A549 (cell line): Measurements from ENCODE around the gene LAMA2. TPM values are rescaled to one million over a fixed set of nuclear protein-coding genes. Genes with fewer than 3 reads are reported as not detected.

Experiments used
- ATAC-seq, 2 experiments: fragments of 200-7000 bp in 1 of 2; fragments of >200 bp in 1 of 2; cut with Nextera tagmentation in 1 of 2; cut with Tn5 transposase in 1 of 2; 3 replicates each; pipeline versions ENCODE4 v1.8.0 to v1.9.1; 2018 to 2020; ENCODE audit warnings: mild to moderate bottlenecking in 1 of 2, moderate library complexity in 1 of 2
- CTCF ChIA-PET: fragments of 300-600 bp; sonication (Branson Sonifier 250); formaldehyde crosslinking; extraction: SDS; loops from one replicate; lab custom pipeline; 2021; ENCODE audit warnings: antibody characterized with exemption, inconsistent platforms; lab: Yijun Ruan, JAX
- POLR2A ChIA-PET: fragments of 350-600 bp; formaldehyde crosslinking; extraction: SDS; loops from one replicate; lab custom pipeline; 2021; ENCODE audit warnings: antibody characterized with exemption, inconsistent platforms; lab: Yijun Ruan, JAX
- DNase-seq, 2 experiments: peaks; one replicate each; pipeline versions ENCODE4 v3.0.0 to v3.0.0-alpha.2; 2011 to 2016; ENCODE audit warnings: low read depth in 1 of 2, low spot score in 1 of 2
- FAIRE-seq: peaks from 2 replicates; lab custom pipeline; 2011; peaks lifted over from hg19 to GRCh38; lab: Jason Lieb, UNC
- H3K27ac ChIP-seq, 2 experiments: fragments of >200 bp; sonication (Bioruptor Twin); formaldehyde crosslinking; 3 replicates each; pipeline ENCODE4 v1.5.1; 2016 to 2017
- H3K4me1 ChIP-seq: fragments of >200 bp; sonication (Bioruptor Twin); formaldehyde crosslinking; 3 replicates; pipeline ENCODE4 v1.6.1; 2016
- H3K4me2 ChIP-seq: fragments of >200 bp; sonication (Bioruptor Twin); formaldehyde crosslinking; 3 replicates; pipeline ENCODE4 v1.6.1; 2016
- H3K4me3 ChIP-seq: fragments of >200 bp; sonication (Bioruptor Twin); formaldehyde crosslinking; 3 replicates; pipeline ENCODE4 v1.5.1; 2016
- H3K9me3 ChIP-seq: fragments of >200 bp; sonication (Bioruptor Twin); formaldehyde crosslinking; 3 replicates; pipeline ENCODE4 v1.6.1; 2016
- BHLHE40 ChIP-seq: IDR thresholded peaks from 2 replicates; pipeline ENCODE4 v1.6.1; 2012; ENCODE audit warnings: low read depth, low read length, inconsistent platforms
- CBX2 ChIP-seq: fragments of 200-600 bp; sonication (generic); IDR thresholded peaks from 2 replicates; pipeline ENCODE4 v1.6.1; 2016; ENCODE audit warnings: low read depth, mild to moderate bottlenecking, borderline replicate concordance
- CHD2 ChIP-seq: fragments of 150-350 bp; IDR thresholded peaks from 2 replicates; pipeline ENCODE4 v1.6.1; 2014; ENCODE audit warnings: low read length; ENCODE audit not compliant: partially characterized antibody
- EHF ChIP-seq: fragments of 250-450 bp; sonication (Bioruptor Pico); IDR thresholded peaks from 2 replicates; pipeline ENCODE4 v1.5.0; 2020; ENCODE audit warnings: mild to moderate bottlenecking
- ESRRA ChIP-seq: fragments of 150-350 bp; IDR thresholded peaks from 2 replicates; pipeline ENCODE4 v1.6.1; 2014; ENCODE audit warnings: mild to moderate bottlenecking, low read length, borderline replicate concordance
- FOXS1 ChIP-seq: fragments of 250-450 bp; sonication (Bioruptor Pico); IDR thresholded peaks from 2 replicates; pipeline ENCODE4 v1.5.0; 2020; ENCODE audit warnings: mild to moderate bottlenecking, moderate library complexity
- GATA3 ChIP-seq: IDR thresholded peaks from 2 replicates; pipeline ENCODE4 v1.6.1; 2012; ENCODE audit warnings: borderline replicate concordance
- HDAC2 ChIP-seq: fragments of 200-600 bp; sonication (generic); IDR thresholded peaks from 2 replicates; pipeline ENCODE4 v1.6.1; 2016
- HOXB5 ChIP-seq: fragments of 250-450 bp; sonication (Bioruptor Pico); IDR thresholded peaks from 2 replicates; pipeline ENCODE4 v1.5.0; 2020; ENCODE audit warnings: mild to moderate bottlenecking, moderate library complexity
- JUNB ChIP-seq: fragments of >200 bp; sonication (Bioruptor Twin); formaldehyde crosslinking; IDR thresholded peaks from 2 replicates; pipeline ENCODE4 v1.6.1; 2016
- KDM1A ChIP-seq: fragments of 200-600 bp; sonication (generic); IDR thresholded peaks from 2 replicates; pipeline ENCODE4 v1.6.1; 2016; ENCODE audit warnings: low read depth, mild to moderate bottlenecking
- MAFK ChIP-seq: fragments of 450-650 bp; IDR thresholded peaks from 2 replicates; pipeline ENCODE4 v1.6.1; 2014; ENCODE audit not compliant: partially characterized antibody
- NFE2L2 ChIP-seq: fragments of 150-350 bp; conservative IDR thresholded peaks from 2 replicates; pipeline ENCODE4 v1.6.1; 2014; ENCODE audit warnings: low read length
- PHF8 ChIP-seq: fragments of 200-600 bp; sonication (generic); IDR thresholded peaks from 2 replicates; pipeline ENCODE4 v1.6.1; 2016; ENCODE audit warnings: low read depth, mild to moderate bottlenecking, antibody characterized with exemption, moderate library complexity, borderline replicate concordance
- POLR2A ChIP-seq: IDR thresholded peaks from 2 replicates; pipeline ENCODE4 v1.6.1; 2012; ENCODE audit warnings: mild to moderate bottlenecking, low read length
- RAD21 ChIP-seq, 2 experiments: fragments of >200 bp in 1 of 2; sonication (Bioruptor Twin) in 1 of 2; formaldehyde crosslinking in 1 of 2; IDR thresholded peaks in 1 of 2; conservative IDR thresholded peaks in 1 of 2; 2 replicates in 1 of 2; 3 replicates in 1 of 2; pipeline ENCODE4 v1.6.1; 2012 to 2018; ENCODE audit warnings: inconsistent platforms in 1 of 2
- RARB ChIP-seq: fragments of 250-450 bp; sonication (Bioruptor Pico); IDR thresholded peaks from 2 replicates; pipeline ENCODE4 v1.8.0; 2021; ENCODE audit warnings: mild to moderate bottlenecking, moderate library complexity
- RCOR1 ChIP-seq: fragments of 150-350 bp; IDR thresholded peaks from 2 replicates; pipeline ENCODE4 v1.6.1; 2014; ENCODE audit warnings: antibody characterized with exemption, low read length, low read depth
- SMC3 ChIP-seq: fragments of >200 bp; sonication (Bioruptor Twin); formaldehyde crosslinking; IDR thresholded peaks from 3 replicates; pipeline ENCODE4 v1.6.1; 2018; ENCODE audit warnings: inconsistent platforms
- TFCP2L1 ChIP-seq: fragments of 250-450 bp; sonication (Bioruptor Pico); IDR thresholded peaks from 2 replicates; pipeline ENCODE4 v1.5.0; 2021; ENCODE audit warnings: mild to moderate bottlenecking
- WGBS: methylation state at CpG from one replicate; pipeline ENCODE4 v1.1.6; 2017; ENCODE audit errors: missing lambda C conversion rate; 5-methylcytosine and 5-hydroxymethylcytosine counted together
- polyA plus RNA-seq, 4 experiments: library from polyadenylated mRNA; depleted of rRNA in 3 of 4; stranded (reverse); fragments of >200 nt; fragmentation: RNase III in 1 of 4; extraction: RNeasy Plus Mini Kit Qiagen cat#74134 plus additional on column Dnase treatment in 1 of 4; gene quantifications; 2 replicates in 3 of 4; 3 replicates in 1 of 4; pipeline ENCODE4 v1.2.3, GENCODE V29; 2011 to 2017
- TF ChIP-seq, protein P1 (sequence below): fragments of >200 bp; sonication (Bioruptor Twin); formaldehyde crosslinking; IDR thresholded peaks from 2 replicates; pipeline ENCODE4 v1.6.1; 2016
- TF ChIP-seq, protein P2 (sequence below): fragments of >200 bp; sonication (Bioruptor Twin); formaldehyde crosslinking; IDR thresholded peaks from 3 replicates; pipeline ENCODE4 v1.5.1; 2016
- TF ChIP-seq, protein P3 (sequence below): IDR thresholded peaks from 2 replicates; pipeline ENCODE4 v1.6.1; 2012; ENCODE audit warnings: low read depth, borderline replicate concordance

Gene LAMA2
- polyA plus RNA-seq, 2 of the 4 experiments (the other 2 are of a cell fraction), result 0.21 to 1.3 TPM

DNA sequence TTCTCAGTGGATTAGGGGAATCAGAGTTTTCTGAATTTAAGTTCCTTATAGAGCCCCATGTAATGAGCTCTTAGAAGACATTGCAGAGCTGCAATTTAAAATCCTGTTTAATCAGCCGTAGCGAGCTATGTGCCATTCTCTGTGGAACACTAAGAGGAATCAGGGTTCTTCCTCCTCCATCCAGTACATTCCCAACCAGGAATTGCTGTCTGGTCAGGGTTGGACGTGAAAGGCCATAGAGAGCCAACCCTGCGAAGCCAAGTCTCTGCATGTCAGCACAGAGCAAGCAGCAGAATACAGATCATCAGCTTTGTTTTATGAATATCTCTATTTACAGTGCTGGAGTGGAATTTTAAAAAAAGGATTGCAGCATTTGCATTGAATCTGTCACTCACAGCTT is 366.0 kb downstream of the LAMA2 start:
- H3K27ac ChIP-seq, result no peak overlapping the region
- no peak overlapping the region for H3K4me2 ChIP-seq
- no peaks in the 10 kb centered on the region for H3K4me1 ChIP-seq
- ATAC-seq (no peak), FAIRE-seq (no peak), DNase-seq (no peak)
- TF ChIP-seq ESRRA, result no peak
- TF ChIP-seq CBX2, result no peak
- no peak for TF ChIP-seq PHF8
- no peak for TF ChIP-seq BHLHE40
- 47% methylated on average over 4 of the region's 4 CpGs for whole genome bisulfite sequencing
- ChIA-PET POLR2A (no interaction called here), CTCF (interaction anchor here (1.1 to 1.8 kb wide), 3 partner anchors 12 to 441 kb away, joined by 3 to 5 read pairs (median 3); no protein-coding TSS in a partner anchor)
- no peaks in the 10 kb centered on the region for H3K9me3 ChIP-seq
- no peak overlapping the region for H3K4me3 ChIP-seq

DNA sequence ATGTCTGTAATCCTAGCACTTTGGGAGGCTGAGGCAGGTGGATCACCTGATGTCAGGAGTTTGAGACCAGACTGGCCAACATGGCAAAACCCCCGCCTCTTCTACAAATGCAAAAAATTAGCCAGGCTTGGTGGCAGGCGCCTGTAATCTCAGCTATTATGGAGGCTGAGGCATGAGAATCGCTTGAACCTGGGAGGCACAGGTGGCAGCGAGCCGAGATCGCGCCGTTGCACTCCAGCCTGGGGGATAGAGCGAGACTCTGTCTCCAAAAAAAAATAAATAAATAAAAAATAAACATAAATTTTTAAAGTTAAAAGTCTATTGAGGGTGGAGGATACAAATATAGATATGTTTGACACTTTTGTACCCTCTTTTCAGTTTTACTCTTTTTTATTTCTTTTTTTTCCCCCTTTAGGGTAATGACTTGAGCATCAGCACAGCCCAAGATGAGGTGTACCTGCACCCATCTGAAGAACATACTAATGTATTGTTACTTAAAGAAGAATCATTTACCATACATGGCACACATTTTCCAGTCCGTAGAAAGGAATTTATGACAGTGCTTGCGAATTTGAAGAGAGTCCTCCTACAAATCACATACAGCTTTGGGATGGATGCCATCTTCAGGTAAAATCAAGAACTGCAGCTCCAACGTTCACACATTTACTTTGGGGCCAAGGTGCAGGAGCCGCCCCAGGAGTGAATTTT is 368.9 kb downstream of the LAMA2 start:
- FAIRE-seq (no peak), DNase-seq (peak; percentile 8 to 55), ATAC-seq (peak; percentile 64 to 81; a peak in 5 of 6 replicates)
- Histone ChIP-seq H3K4me3 (no peak overlapping the region), H3K4me1 (no peaks in the 10 kb centered on the region), H3K27ac (no peak overlapping the region), H3K4me2 (peak overlapping the region; percentile 43; the same call in 2 of the 3 replicates), H3K9me3 (no peaks in the 10 kb centered on the region)
- TF ChIP-seq, protein P1, sequence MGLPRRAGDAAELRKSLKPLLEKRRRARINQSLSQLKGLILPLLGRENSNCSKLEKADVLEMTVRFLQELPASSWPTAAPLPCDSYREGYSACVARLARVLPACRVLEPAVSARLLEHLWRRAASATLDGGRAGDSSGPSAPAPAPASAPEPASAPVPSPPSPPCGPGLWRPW, result no peak
- TF ChIP-seq JUNB, result no peak
- TF ChIP-seq TFCP2L1, result no peak
- TF ChIP-seq EHF (CRISPR knock-in tag), result no peak
- no peak for TF ChIP-seq POLR2A
- no peak for TF ChIP-seq KDM1A
- TF ChIP-seq RAD21 (conservative IDR thresholded peaks at IDR 0.05 in 1 of 2, IDR thresholded peaks at IDR 0.05 in 1 of 2), result peak; percentile 63 to 68
- TF ChIP-seq CHD2, result no peak
- TF ChIP-seq HDAC2, result no peak
- no peak for TF ChIP-seq RARB
- no peak for TF ChIP-seq MAFK
- no peak for TF ChIP-seq GATA3
- TF ChIP-seq, protein P2, sequence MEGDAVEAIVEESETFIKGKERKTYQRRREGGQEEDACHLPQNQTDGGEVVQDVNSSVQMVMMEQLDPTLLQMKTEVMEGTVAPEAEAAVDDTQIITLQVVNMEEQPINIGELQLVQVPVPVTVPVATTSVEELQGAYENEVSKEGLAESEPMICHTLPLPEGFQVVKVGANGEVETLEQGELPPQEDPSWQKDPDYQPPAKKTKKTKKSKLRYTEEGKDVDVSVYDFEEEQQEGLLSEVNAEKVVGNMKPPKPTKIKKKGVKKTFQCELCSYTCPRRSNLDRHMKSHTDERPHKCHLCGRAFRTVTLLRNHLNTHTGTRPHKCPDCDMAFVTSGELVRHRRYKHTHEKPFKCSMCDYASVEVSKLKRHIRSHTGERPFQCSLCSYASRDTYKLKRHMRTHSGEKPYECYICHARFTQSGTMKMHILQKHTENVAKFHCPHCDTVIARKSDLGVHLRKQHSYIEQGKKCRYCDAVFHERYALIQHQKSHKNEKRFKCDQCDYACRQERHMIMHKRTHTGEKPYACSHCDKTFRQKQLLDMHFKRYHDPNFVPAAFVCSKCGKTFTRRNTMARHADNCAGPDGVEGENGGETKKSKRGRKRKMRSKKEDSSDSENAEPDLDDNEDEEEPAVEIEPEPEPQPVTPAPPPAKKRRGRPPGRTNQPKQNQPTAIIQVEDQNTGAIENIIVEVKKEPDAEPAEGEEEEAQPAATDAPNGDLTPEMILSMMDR, result peak; percentile 56
- TF ChIP-seq NFE2L2, result no peak
- peak; percentile 49 for TF ChIP-seq SMC3
- POLR2A ChIA-PET, result no interaction called here
- CTCF ChIA-PET, result interaction anchor here (0.9 to 2.4 kb wide), 13 partner anchors 9 to 1396 kb away, joined by 3 to 7 read pairs (median 3); no protein-coding TSS in a partner anchor
- 45% methylated on average over 13 of the region's 13 CpGs for WGBS

DNA sequence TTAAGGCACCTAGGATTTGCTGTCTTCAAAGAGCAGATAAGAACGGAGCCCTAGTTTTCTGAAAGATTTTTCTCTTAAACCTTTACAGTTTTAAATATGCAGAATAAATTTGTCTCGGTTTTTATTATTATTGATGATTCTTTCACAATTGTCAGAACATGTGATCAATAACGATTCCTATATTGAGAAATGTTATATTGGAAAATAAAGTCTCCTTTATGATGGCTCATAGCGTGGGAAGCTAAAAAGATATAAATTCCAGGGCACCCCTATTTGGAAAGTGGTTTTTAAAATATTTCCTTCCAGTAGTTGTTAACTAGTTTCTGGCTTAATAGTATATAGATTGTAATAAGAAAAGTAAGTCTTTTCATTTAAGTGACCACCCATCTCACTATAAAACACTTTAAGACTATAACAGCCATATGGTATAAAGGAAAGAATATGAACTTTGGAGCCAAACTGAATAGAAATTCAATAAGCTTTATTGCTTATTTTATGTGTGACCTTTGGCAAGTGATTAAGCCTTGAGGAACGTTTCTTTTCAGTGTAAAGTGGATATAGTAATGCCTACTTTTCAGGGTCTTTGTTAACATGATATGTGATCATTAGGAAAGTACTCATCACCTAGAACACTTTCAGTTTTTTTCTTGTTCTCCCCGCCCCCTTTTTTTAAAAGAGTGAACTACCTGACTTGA is 369.6 kb downstream of the LAMA2 start:
- Histone ChIP-seq H3K4me3 (no peak overlapping the region), H3K4me1 (no peaks in the 10 kb centered on the region), H3K27ac (no peak overlapping the region), H3K4me2 (peak overlapping the region; percentile 43; the same call in 2 of the 3 replicates), H3K9me3 (no peaks in the 10 kb centered on the region)
- POLR2A ChIA-PET, result no interaction called here
- 14% methylated on average over 6 of the region's 6 CpGs for WGBS
- DNase-seq (no peak), FAIRE-seq (no peak), ATAC-seq (no peak)
- CTCF ChIA-PET, result interaction anchor here (0.9 to 2.4 kb wide), 13 partner anchors 8 to 1397 kb away, joined by 3 to 7 read pairs (median 3); no protein-coding TSS in a partner anchor
- TF ChIP-seq RCOR1 (no peak), TFCP2L1 (no peak), JUNB (no peak), HOXB5 (CRISPR knock-in tag) (no peak), FOXS1 (CRISPR knock-in tag) (no peak)
- TF ChIP-seq, protein P2, result peak; percentile 9; the same call in 1 of the 3 replicates
- TF ChIP-seq, protein P3, sequence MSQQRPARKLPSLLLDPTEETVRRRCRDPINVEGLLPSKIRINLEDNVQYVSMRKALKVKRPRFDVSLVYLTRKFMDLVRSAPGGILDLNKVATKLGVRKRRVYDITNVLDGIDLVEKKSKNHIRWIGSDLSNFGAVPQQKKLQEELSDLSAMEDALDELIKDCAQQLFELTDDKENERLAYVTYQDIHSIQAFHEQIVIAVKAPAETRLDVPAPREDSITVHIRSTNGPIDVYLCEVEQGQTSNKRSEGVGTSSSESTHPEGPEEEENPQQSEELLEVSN, result no peak
